ENCODE data around the gene RGS9.

DNA sequence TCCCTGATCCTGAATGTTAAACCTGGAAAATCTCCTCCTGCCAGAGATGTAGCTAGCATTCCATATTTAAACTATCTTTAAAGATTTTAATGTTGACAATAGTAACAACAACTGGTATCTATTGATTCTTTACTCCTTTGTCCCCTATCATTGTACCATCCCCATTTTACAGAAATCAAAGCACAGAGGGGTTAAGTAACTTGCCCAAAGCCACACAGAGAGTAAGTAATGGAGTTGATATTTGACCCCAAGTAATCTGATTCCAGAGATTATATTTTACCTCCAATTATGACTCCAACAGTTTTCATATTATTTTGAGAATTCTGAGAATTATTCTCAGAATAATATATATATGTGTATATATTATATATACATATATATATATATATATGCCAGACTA is 37.7 kb upstream of the RGS9 start:
- TF ChIP-seq, protein P1, sequence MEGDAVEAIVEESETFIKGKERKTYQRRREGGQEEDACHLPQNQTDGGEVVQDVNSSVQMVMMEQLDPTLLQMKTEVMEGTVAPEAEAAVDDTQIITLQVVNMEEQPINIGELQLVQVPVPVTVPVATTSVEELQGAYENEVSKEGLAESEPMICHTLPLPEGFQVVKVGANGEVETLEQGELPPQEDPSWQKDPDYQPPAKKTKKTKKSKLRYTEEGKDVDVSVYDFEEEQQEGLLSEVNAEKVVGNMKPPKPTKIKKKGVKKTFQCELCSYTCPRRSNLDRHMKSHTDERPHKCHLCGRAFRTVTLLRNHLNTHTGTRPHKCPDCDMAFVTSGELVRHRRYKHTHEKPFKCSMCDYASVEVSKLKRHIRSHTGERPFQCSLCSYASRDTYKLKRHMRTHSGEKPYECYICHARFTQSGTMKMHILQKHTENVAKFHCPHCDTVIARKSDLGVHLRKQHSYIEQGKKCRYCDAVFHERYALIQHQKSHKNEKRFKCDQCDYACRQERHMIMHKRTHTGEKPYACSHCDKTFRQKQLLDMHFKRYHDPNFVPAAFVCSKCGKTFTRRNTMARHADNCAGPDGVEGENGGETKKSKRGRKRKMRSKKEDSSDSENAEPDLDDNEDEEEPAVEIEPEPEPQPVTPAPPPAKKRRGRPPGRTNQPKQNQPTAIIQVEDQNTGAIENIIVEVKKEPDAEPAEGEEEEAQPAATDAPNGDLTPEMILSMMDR (IDR thresholded peaks at IDR 0.05), result no peak
- TF ChIP-seq POLR2A (IDR thresholded peaks at IDR 0.05), result no peak
- no peak for TF ChIP-seq POLR2AphosphoS5 (IDR thresholded peaks at IDR 0.05; ENCODE audit: insufficient read depth in 1 of 2, low read depth in 1 of 2)

Measured in vagina (tissue), 2 donors.